Urothelium cell line (cell line): ENCODE data around the gene INTS3.
"Not testable (repeated sequence)": the region's sequence is repeated elsewhere in the genome, so short reads cannot be mapped to it uniquely, and the experiment has no call there.

Experiments used
- DNase-seq: peaks from one replicate; pipeline ENCODE4 v3.0.0; 2011; ENCODE audit warnings: low spot score, mixed read lengths
- FAIRE-seq: peaks from 2 replicates; lab custom pipeline; 2011; peaks lifted over from hg19 to GRCh38; lab: Jason Lieb, UNC

Gene INTS3

DNA sequence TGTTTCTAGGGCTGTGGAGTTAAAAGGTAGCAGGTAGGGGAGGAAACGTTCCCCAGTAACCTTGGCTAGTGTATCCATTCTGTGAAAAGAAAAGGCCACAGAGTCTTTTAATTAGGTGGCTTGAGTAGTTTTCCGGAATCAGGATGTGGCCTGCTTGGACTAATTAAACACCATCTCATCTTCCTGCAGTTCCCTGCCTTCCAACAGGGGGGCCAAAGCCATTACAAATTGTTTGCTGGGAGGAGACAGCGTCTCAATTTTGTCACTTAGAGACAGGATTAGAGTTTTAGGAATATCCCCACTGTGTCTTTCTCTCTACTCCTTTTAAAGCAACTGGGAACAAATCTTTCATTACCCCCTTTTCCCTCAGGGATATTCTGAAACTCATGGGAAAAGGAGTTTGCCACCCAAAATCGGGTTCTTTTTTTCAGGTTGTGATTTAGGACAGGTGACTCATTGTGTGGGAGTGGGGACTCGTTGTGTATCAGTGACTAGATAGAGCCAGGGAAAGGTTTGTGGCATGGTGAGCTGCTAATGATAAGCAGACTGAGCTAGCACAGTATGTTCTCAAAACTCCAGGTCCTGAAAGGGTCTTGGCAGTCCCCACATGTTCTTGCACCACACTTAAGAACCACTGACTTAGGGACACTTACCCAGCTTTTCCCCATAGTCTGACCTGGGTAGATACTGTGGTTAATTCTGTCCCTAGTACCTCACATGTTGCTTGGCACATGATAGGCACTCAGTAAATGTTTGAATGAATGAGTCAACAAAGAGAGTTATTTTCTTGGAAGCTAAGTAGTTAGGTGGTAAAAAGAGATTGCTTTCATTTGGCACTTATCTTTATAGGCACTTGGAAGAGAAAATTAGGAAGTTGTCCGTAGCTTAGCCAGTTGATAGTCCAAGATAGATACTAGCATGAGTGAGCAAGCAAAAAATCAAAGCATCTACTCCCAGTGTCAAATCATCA is 22.5 kb downstream of the INTS3 start:
- FAIRE-seq (no peak), DNase-seq (no peak)

DNA sequence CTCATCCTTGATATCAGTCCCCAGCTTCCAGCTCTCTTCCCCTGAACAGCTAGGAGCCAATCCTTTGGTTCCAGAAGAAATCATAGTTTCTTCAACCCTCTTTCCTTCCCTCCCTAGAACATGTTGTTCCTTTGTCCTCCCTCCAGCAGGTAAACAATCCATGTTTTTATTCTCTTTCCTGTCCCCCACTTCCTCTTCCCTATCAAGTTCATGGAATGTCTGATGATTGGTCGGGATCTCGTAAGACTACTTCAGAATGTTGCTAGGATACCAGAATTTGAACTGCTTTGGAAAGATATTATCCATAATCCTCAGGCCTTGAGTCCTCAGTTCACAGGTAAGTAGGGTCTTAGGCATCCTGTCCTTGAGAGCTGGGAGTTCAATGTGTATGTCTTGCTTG is 24.2 kb downstream of the INTS3 start:
- no peak for DNase-seq
- no peak for FAIRE-seq

DNA sequence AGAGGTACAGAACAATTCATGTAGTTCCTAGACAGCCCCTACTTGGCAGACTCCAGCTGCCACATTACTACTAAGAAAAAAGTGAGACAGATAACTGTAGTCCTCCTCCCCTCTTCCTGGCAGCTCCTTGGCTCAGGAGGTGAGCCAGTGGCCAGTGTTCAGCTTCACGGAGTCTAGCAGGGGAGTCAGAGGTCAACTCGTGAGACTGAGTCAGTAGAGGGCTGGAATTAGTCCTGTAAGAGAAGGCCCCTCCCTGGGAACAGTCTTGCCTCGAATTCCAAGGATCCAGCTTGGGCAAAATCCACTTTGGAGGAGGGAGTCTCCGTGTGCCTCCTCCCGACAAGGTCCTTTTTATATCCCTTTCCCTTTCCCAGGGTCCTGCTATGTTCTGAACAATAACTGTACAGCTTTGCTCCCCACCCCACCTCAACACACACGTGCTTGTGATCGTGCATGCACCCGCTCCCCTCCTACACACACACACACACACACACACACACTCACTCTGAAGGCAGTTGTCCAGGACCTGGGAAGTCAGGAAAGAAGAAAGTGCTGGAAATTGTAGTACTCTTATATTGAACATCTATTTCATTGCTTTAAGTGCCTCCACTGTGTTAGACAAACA is 24.8 kb downstream of the INTS3 start:
- DNase-seq: no peak
- no peak for FAIRE-seq

DNA sequence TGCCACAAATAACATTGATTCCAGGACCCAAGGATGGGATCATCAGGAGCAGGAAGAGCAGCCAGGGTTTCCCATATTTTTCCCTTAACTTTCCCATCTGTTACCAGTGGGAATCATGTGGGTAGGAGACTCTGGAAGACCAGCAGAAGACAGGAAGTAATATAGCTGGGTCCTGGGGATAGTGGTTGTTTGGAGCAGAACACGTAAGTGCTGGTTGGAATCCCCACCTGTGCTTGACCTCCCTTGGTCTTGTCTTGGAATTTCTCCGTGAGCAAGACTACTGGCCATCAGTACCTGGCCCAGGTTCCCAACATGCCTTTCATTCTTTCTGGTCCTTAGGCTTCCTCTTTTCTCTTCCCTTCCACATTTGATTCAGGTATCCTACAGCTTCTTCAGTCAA is 26.4 kb downstream of the INTS3 start:
- FAIRE-seq (no peak), DNase-seq (no peak)

DNA sequence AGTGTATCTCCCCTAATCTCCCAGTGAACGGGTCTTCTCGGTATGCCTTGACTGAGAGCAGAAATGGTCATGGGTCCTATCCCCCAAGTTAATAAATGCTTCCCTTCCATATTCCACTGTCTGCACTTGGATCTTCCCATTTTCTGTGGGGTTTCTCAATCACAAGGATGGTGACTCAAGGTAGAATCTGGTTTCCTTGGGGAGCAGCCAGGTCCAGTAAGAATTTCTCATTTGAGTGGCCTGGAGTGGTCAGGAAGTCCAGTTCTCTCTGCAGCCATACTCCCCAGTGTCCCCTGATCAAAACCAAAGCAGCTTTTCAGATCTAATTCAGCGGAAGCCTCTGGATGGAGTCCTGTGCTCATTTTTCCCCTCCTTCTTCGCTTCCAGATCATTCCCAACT is 32.6 kb downstream of the INTS3 start:
- DNase-seq (no peak), FAIRE-seq (no peak)

DNA sequence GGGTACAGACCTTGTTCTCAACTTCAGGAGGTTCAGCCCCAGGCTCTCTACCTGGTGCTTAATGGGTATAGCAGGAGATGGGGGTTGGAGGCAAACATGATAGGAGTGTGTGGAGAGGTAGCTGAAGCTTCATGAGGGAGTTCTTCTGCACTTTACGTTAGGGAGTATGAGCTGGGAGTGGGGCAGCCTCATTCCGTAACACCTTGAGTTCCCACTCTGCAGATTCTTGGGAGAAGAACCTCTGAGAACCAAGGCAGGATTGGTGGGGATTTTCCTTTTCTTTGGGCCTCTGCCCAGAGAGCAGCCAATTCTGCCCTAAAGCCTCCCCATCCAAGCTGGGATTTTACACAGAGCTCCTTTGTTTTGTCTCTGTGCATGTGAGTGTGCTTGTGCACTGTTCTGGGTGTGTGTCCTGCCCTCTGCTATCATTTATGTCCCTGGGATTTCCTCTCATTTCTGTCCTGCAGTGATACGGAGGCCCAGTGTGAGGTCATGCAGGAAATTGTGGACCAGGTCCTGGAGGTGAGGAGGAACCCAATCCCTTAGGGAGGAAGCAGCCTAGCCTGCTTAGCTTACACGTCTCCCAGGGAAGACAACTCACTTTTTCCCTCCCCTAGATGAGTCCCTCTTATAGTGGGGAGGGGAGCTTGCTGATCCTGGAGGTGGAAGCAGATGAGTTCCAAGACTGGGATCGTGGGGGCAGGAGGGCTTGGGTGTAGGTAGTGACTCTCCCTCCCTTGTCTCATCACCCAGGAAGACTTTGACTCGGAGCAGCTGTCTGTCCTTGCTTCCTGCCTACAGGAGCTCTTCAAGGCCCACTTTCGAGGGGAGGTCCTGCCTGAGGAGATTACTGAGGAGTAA is 35.7 kb downstream of the INTS3 start:
- DNase-seq: no peak
- no peak for FAIRE-seq

DNA sequence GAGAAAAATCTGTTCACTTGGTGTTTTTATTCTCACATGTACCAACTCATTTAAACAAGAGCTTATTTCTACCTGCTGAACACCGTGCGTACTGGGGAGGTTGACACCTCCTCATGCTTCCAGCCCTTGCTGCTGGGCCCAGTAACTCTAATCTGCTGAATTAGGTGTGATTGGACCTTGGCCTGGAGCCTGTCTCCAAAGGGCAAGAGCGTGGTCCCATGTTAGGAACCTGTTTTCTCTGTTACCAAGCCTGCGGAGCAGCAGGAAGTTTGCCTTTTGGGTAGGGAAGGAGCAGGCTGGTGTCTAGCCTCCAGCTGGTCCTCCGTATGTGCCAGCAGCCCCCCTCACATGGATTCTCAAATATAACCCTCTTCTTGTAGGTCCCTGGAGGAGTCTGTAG is 36.5 kb downstream of the INTS3 start:
- FAIRE-seq: no peak
- no peak for DNase-seq

DNA sequence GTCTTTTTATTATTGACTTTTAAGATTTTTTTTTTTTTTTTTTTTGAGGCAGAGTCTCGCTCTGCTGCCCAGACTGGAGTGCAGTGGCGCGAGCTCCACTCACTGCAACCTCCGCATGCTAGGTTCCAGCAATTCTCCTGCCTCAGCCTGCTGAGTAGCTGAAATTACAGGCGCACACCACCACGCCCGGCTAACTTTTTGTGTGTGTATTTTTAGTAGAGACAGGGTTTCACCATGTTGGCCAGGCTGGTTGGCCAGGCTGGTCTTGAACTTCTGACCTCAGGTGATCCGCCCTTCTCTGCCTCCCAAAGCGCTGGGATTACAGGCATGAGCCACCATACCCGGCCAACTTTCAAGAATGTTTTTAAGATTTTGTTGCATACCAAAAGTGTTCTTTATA is 38.8 kb downstream of the INTS3 start:
- not testable (repeated sequence) for DNase-seq, FAIRE-seq

DNA sequence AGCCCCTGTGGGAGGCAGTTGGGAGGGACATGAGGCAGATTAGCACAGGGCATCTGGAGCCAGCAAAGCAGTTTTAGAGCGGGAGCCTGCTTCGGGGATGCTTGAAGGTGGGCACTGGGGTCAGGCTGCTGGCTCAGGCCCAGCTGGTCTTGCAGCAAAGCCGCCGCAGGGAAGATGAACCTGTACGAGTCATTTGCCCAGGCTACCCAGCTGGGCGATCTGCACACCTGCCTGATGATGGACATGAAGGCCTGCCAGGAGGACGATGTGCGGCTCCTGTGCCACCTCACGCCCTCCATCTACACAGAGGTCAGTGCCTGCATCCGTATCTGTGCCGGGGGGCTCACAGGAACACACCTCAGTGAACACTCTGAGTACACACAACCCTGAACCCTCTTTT is 39.7 kb downstream of the INTS3 start:
- no peak for FAIRE-seq
- DNase-seq: no peak

DNA sequence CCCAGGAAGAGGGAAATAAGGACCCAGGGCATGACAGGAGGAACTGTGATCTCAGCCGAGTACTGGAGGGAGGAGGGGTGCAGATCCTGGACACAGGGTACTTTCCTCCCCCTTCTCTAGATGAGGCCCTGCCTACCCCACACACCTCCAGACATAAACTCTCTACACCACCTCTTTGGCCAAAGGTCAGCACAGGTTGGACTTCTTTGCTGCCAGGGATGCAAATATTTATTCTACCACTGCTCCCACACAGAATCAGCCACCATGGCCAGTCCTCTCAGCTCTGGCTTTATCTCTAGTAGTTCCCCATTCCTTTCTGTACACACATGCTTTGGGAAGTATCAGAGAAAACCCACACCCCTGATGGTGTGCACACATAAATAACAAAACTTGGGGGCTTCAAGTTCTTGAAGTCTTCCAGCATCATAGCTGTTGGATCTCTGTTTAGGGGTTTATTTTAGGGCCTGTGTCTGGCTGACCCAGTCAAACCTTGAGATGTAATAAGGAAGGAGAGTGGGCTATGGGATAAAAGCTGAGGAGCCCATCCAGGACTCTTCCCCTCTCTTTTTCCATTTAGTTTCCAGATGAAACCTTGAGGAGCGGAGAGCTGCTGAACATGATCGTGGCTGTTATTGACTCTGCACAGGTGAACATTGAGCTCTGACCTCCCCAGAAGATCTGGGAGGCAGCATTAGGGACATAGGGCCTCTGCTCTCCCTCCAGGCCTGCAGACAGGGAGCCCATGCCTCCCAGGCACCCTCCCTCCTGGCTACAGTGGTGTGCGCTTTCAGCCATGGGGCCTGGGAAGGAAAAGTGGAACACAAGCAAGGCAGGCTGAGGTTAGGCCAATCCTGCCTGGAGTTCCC is 40.7 kb downstream of the INTS3 start:
- DNase-seq (no peak), FAIRE-seq (no peak)

DNA sequence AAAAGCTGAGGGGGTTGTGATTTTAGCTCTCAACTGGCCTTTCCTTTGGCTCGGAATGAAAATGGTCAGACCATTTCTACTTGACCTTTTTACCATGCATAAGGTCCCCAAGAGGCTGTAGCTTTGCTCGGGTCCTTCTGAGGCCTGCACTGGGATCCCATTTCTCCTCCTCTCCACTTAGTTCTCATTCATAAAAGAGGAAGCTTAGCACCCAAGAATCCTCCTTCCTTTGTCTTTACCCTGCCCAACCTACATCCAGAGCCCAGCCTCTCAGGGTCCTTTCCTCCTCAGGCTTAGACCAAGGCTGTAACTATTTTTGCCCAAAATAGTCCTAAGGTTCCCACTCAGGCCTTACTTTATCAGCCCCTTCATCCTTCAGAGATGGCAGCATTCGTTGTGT is 41.4 kb downstream of the INTS3 start:
- FAIRE-seq (no peak), DNase-seq (no peak)

DNA sequence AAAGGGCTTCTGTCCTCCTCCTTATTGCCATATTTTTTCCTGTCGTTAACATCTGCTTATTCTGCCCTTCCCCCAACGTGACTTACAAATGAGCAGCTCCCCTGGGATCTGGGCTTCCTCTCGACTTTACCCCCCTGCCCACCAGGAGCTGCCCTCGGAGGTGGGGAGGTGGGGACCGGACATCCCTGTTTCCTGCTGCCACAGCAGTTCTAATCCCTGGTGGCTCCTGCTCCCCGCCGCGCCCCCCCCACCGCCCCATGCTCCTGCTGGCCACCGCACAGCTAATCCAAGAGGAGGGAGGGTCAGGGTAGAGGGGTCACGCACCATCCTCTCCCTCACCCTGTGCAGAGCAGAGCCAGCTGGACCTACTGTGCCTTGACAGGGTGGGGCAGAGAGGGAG is 42.9 kb downstream of the INTS3 start:
- no peak for FAIRE-seq

DNA sequence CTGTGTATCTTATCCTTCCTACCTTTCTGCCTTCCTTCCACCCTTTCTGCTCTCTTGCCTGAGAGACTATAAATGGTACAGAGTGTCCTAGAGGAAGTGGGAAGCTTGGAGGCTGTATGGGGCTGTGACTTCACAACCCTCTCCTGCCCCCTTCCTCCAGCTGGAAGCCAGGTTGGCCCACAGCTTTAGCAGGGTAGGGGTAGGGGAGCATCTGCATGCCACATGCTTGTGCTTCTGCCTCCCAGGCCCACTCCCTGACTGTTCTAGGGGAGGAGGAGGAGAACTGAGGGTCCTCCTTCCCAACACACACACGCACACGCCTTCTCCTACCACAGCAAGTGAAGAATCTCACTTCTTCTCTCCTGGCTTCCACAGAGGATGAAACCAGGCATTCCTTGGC is 43.4 kb downstream of the INTS3 start:
- DNase-seq (no peak), FAIRE-seq (no peak)

More for the DNA sequence above, 42.9 kb downstream of the INTS3 start:
- no peak for DNase-seq

DNA sequence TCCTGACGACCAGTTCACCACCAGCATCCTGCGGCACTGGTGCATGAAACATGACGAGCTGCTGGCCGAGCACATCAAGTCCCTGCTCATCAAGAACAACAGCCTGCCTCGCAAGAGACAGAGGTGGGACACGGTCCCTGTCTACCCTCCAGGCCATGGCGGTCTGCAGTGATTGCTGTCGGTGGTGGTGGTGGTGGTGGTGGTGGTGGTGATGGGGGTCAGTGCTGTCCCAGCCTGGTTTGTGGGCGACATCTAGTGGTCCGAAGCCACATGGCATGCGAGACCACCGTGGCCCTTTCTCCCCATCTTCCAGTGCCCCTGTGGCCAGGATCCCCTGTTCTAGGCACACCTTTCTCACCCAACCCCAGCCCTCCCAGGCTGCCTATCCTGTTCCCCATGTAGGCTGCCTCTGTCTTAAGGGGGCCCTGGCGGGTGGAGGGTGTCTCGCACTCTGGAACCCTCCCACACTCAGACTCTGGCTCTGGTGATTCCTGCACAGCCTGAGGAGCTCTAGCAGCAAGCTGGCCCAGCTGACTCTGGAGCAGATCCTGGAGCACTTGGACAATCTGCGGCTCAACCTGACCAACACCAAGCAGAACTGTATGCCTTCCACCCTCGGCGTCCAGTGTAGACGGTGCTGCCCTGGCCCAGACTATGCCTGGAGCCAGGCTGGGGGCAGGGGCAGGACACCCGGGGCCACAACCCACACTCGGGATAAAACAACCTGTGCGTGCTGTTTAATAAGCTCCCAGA is 44.2 kb downstream of the INTS3 start:
- FAIRE-seq: peak; percentile 48
- peak; percentile 33 for DNase-seq

DNA sequence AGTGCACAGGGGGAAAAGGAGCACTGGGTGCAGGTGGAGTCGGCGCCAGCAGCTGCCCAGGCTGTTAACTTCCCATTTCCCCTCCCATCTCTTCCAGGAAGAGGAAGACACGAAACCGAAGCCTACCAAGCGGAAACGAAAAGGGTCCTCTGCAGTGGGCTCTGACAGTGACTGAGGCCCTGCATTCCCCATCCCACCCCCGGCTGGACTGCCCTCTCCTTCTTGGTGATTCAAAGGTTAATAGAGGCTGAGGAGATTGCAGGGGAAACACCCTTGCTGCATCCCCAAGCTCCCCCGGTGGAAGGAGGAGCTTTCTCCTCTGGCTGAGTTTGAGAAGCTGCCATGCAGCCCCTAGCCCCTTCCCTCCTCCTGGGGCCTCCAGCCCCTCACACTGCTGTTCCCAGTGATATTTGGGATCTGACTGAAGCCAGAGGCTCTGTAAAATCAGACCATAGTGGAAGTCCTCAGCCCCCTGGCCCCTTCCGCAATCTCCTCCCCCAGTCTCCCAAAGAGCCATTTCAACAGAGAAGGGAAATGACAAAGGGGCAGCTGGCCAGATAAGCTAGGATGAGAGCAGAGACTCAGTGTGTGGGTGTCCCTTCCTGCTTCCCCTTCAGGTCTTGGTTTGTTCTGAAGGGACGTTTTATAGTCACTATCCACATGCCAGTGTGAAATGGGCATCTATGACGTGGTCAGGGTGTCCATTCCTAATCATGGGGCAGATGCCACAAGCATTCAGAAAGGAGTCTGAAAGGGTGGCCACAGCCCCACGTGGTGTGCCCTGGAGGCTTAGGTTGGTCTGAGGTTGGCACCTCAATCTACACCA is 45.5 kb downstream of the INTS3 start:
- no peak for FAIRE-seq

DNA sequence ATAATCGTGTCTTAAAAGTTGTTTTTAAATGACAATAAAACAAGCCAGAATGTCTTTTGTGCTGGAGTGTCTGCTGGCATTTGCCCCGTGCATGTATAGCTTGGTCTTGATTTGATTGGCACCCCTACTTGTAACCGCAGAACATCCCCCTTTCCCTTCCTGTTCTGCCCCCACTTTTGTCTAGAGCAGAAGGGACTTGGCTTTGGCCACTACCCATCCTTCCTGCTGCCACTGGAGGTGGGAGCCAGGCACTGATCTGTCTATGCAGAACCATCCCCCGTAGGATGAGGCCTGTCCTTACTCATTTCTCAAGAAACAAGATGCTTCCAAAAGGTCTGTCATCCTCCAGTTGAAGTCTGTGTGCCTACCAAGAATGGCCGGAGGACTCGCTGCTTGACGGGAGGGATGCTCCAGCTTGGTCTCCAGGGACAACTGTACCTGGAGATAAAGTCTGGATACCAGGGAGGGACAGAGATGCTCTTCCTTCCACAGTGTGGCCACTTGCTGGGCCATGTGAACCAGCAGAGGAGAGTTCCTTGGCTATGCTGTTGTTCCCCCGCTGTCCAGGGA is 46.3 kb downstream of the INTS3 start:
- no peak for FAIRE-seq
- no peak for DNase-seq

More for the DNA sequence above, 45.5 kb downstream of the INTS3 start:
- no peak for DNase-seq

DNA sequence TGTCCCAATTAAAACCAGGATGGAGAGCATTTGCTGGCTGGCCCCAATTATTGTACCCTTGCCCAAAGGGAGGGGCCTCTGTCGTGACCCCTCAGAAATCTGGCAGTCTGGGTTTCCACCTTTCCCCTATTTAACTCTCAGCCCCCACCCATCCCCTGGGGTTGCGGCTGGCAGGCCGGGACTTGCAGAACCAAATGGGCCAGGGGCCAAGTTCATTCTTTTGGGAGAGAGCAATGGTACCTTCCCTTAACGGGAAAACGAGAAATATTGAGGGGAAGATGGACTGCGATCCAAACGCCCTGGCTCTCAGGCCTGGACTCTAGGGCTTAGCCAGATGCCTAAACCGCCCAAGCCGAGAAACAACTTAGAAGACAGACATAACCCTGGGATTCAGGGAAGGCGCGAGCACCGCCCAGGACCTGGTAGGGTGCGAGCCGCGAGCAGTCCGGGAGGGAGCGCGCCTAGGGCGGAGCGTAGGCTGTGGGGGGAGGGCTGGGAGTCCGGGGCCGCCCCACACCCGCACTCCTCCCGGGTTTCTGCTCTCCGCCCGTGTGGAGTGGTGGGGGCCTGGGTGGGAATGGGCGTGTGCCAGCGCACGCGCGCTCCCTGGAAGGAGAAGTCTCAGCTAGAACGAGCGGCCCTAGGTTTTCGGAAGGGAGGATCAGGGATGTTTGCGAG is 47.1 kb downstream of the INTS3 start, which contains the start of gene SLC27A3:
SLC27A3 (plus strand) TSS at position 628 of the 678 bp plus-strand sequence. CDS start 91 bp downstream, outside the sequence.
- FAIRE-seq: no peak
- DNase-seq: no peak
